SK-N-SH treated with all-trans-retinoic acid at 6 μM for 48 hours (cell line): Measurements from ENCODE around the gene CDHR5.

Source experiments
- ATAC-seq: fragments of 200-7000 bp; cut with Tn5 transposase; 3 replicates; pipeline ENCODE4 v1.9.1; 2020; ENCODE audit warnings: mild to moderate bottlenecking, moderate library complexity
- ARNTL ChIP-seq: fragments of 450-650 bp; formaldehyde crosslinking; IDR thresholded peaks from 2 replicates; pipeline ENCODE4 v1.5.0; 2020; ENCODE audit warnings: low read depth, mild to moderate bottlenecking, moderate library complexity, borderline replicate concordance
- BACH2 ChIP-seq: fragments of 250-450 bp; sonication (Bioruptor Pico); IDR thresholded peaks from 2 replicates; pipeline ENCODE4 v1.9.0; 2021; ENCODE audit warnings: mild to moderate bottlenecking, borderline replicate concordance
- CREB5 ChIP-seq: fragments of 250-450 bp; sonication (Bioruptor Pico); IDR thresholded peaks from 2 replicates; pipeline ENCODE4 v1.5.1; 2020; ENCODE audit warnings: low read depth, mild to moderate bottlenecking, moderate library complexity
- CSRNP3 ChIP-seq: fragments of 250-450 bp; sonication (Bioruptor Pico); IDR thresholded peaks from 2 replicates; pipeline ENCODE4 v1.5.1; 2021; ENCODE audit warnings: mild to moderate bottlenecking, moderate library complexity
- ESRRG ChIP-seq: fragments of 250-450 bp; sonication (Bioruptor Pico); IDR thresholded peaks from 2 replicates; pipeline ENCODE4 v1.6.1; 2021; ENCODE audit warnings: mild to moderate bottlenecking
- GLIS3 ChIP-seq: fragments of 250-450 bp; sonication (Bioruptor Pico); IDR thresholded peaks from 2 replicates; pipeline ENCODE4 v1.5.0; 2020; ENCODE audit warnings: mild to moderate bottlenecking, moderate library complexity
- OSR1 ChIP-seq: fragments of 250-450 bp; sonication (Bioruptor Pico); IDR thresholded peaks from 2 replicates; pipeline ENCODE4 v1.8.0; 2022; ENCODE audit warnings: moderate library complexity, mild to moderate bottlenecking, inconsistent platforms
- PATZ1 ChIP-seq: fragments of 250-450 bp; sonication (Bioruptor Pico); IDR thresholded peaks from 2 replicates; pipeline ENCODE4 v1.8.0; 2020; ENCODE audit warnings: mild to moderate bottlenecking, moderate library complexity, borderline replicate concordance
- POU6F1 ChIP-seq: fragments of 250-450 bp; sonication (Bioruptor Pico); IDR thresholded peaks from 2 replicates; pipeline ENCODE4 v1.8.0; 2021; ENCODE audit warnings: low read depth, mild to moderate bottlenecking, moderate library complexity, borderline replicate concordance
- PPARA ChIP-seq: fragments of 250-450 bp; sonication (Bioruptor Pico); IDR thresholded peaks from 2 replicates; pipeline ENCODE4 v1.5.0; 2020; ENCODE audit warnings: mild to moderate bottlenecking, borderline replicate concordance
- RARB ChIP-seq: fragments of 250-450 bp; sonication (Bioruptor Pico); IDR thresholded peaks from 2 replicates; pipeline ENCODE4 v1.8.0; 2021; ENCODE audit warnings: mild to moderate bottlenecking, moderate library complexity
- SNAI2 ChIP-seq: fragments of 250-450 bp; sonication (Bioruptor Pico); IDR thresholded peaks from 2 replicates; pipeline ENCODE4 v1.5.0; 2020; ENCODE audit warnings: mild to moderate bottlenecking, moderate library complexity
- TOX ChIP-seq: fragments of 250-450 bp; sonication (Bioruptor Pico); IDR thresholded peaks from 2 replicates; pipeline ENCODE4 v1.8.0; 2021; ENCODE audit warnings: mild to moderate bottlenecking, moderate library complexity, borderline replicate concordance
- TSHZ2 ChIP-seq: fragments of 250-450 bp; sonication (Bioruptor Pico); IDR thresholded peaks from 2 replicates; pipeline ENCODE4 v1.5.0; 2020; ENCODE audit warnings: mild to moderate bottlenecking, moderate library complexity
- ZC3H10 ChIP-seq: fragments of 250-450 bp; sonication (Bioruptor Pico); IDR thresholded peaks from 2 replicates; pipeline ENCODE4 v1.5.1; 2021; ENCODE audit warnings: mild to moderate bottlenecking, moderate library complexity
- ZFP3 ChIP-seq: fragments of 250-450 bp; sonication (Bioruptor Pico); IDR thresholded peaks from 2 replicates; pipeline ENCODE4 v1.5.0; 2020; ENCODE audit warnings: mild to moderate bottlenecking, moderate library complexity
- ZFP30 ChIP-seq: fragments of 450-650 bp; formaldehyde crosslinking; IDR thresholded peaks from 2 replicates; pipeline ENCODE4 v1.5.0; 2022; ENCODE audit warnings: mild to moderate bottlenecking, moderate library complexity
- ZNF565 ChIP-seq: fragments of 450-650 bp; formaldehyde crosslinking; conservative IDR thresholded peaks from 2 replicates; pipeline ENCODE4 v1.5.0; 2020; ENCODE audit warnings: low read depth, mild to moderate bottlenecking, moderate library complexity
- ZNF70 ChIP-seq: fragments of 450-650 bp; formaldehyde crosslinking; IDR thresholded peaks from 2 replicates; pipeline ENCODE4 v1.5.0; 2020; ENCODE audit warnings: mild to moderate bottlenecking, moderate library complexity
- ZNF8 ChIP-seq: fragments of 450-650 bp; formaldehyde crosslinking; IDR thresholded peaks from 2 replicates; pipeline ENCODE4 v1.5.0; 2020; ENCODE audit warnings: mild to moderate bottlenecking, moderate library complexity

Gene CDHR5

GRCh38 chr11:660281-660680, 35.5 kb upstream of the CDHR5 start:
- no peak for ATAC-seq
- TF ChIP-seq POU6F1 (CRISPR knock-in tag) (no peak), ZFP3 (no peak), CREB5 (CRISPR knock-in tag) (no peak)
- TF ChIP-seq, all 23 proteins: peak for 0

GRCh38 chr11:659532-660085, 34.9 kb upstream of the CDHR5 start:
- TF ChIP-seq TOX (CRISPR knock-in tag) (no peak), GLIS3 (CRISPR knock-in tag) (no peak), PPARA (CRISPR knock-in tag) (no peak), CREB5 (CRISPR knock-in tag) (no peak), ARNTL (CRISPR knock-in tag) (no peak), ESRRG (CRISPR knock-in tag) (no peak), ZNF8 (CRISPR knock-in tag) (no peak)
- no peak for ATAC-seq

- no peak for TF ChIP-seq POU6F1 (CRISPR knock-in tag)
- no peak for TF ChIP-seq BACH2 (CRISPR knock-in tag)
- no peak for TF ChIP-seq PATZ1 (CRISPR knock-in tag)
- TF ChIP-seq ZC3H10 (CRISPR knock-in tag), result no peak
- TF ChIP-seq TSHZ2 (CRISPR knock-in tag), result no peak
- TF ChIP-seq RARB (CRISPR knock-in tag), result no peak
- no peak for TF ChIP-seq ZFP30 (CRISPR knock-in tag)
- TF ChIP-seq SNAI2 (CRISPR knock-in tag), result no peak
- no peak for TF ChIP-seq ZNF70
- TF ChIP-seq OSR1 (CRISPR knock-in tag), result no peak
- TF ChIP-seq CREB5 (CRISPR knock-in tag), result no peak
- TF ChIP-seq ZNF565 (CRISPR knock-in tag), result no peak
- no peak for TF ChIP-seq CSRNP3 (CRISPR knock-in tag)
- TF ChIP-seq, all 23 proteins: peak for 0
- no peak for ATAC-seq
These were observed 33.0 kb upstream of the CDHR5 start for GRCh38 chr11:657691-658126.
